T47D (cell line): ENCODE results near the gene PNPLA5.

Source experiments
- DNase-seq, 2 experiments: peaks; one replicate each; pipeline versions ENCODE4 v3.0.0 to v3.0.0-alpha.2; 2011 to 2012; ENCODE audit warnings: low read depth in 1 of 2, low spot score in 1 of 2
- JUND ChIP-seq: IDR thresholded peaks from 2 replicates; pipeline ENCODE4 v1.6.1; 2012; ENCODE audit warnings: low read depth
- in situ Hi-C: cut with HindIII; loops from 2 replicates; pipeline ENCODE4 v1.10.0; 2016; ENCODE audit warnings: low sequenced_read_pairs, low pct_unique_long_range_greater_than_20kb

The PNPLA5 gene

GRCh38 chr22:43844560-43845545 is 47.0 kb downstream of the PNPLA5 start:
- in situ Hi-C loops, result no loop called here
- DNase-seq, result no peak
- no peak for TF ChIP-seq JUND

GRCh38 chr22:43843783-43844530 is 47.9 kb downstream of the PNPLA5 start:
- in situ Hi-C loops, result no loop called here
- DNase-seq, result no peak
- TF ChIP-seq JUND, result no peak

- no peak for TF ChIP-seq JUND
- no peak for DNase-seq
- in situ Hi-C loops, result no loop called here
Measured at GRCh38 chr22:43841742-43842141, 50.1 kb downstream of the PNPLA5 start.

DNA sequence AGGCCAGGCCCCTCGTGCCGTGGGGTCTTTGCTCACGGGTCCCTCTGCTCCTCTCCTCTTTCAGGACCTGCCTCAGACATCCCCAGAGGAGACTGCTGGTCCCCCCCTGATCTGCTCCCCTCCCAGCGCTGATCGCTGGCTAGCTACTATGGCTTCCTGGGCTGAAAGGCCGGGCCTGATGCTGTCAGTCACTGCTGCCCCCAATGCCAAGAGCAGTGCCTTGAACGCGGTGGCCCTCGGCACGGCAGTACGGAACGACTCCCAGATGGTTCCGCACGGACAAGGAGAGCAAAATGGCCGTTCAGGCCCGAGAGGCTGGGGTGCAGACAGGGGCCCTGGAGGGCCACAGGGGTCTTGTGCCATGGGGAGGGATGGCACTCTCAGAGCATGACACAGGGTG is 51.0 kb downstream of the PNPLA5 start:
- no peak for TF ChIP-seq JUND

GRCh38 chr22:43840431-43840830 is 51.4 kb downstream of the PNPLA5 start:
- in situ Hi-C loops, result no loop called here
- DNase-seq, result no peak
- no peak for TF ChIP-seq JUND

More for the DNA sequence above, 51.0 kb downstream of the PNPLA5 start:
- no peak for DNase-seq
- in situ Hi-C loops, result no loop called here

DNA sequence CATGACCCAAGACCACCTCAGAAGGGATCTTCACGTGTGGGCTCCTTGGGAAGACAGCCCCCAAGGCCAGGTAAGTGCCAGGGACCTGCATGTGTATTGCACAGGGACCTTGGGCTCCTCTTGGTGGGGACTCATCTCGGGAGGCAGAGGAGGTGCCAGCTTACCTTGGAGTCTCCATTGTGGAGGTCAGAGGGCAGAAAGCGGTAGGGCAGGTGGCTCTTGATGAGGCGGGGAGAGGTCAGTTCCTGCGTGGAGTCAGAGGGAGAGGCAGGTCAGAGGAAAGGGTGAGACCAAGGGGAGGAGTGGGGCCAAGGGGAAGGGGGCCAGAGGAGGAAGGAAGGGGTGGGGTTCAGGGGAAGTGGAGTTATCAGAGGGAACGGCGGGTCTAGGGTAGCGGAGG is 52.0 kb downstream of the PNPLA5 start:
- no peak for TF ChIP-seq JUND
- no peak for DNase-seq
- in situ Hi-C loops, result no loop called here

DNA sequence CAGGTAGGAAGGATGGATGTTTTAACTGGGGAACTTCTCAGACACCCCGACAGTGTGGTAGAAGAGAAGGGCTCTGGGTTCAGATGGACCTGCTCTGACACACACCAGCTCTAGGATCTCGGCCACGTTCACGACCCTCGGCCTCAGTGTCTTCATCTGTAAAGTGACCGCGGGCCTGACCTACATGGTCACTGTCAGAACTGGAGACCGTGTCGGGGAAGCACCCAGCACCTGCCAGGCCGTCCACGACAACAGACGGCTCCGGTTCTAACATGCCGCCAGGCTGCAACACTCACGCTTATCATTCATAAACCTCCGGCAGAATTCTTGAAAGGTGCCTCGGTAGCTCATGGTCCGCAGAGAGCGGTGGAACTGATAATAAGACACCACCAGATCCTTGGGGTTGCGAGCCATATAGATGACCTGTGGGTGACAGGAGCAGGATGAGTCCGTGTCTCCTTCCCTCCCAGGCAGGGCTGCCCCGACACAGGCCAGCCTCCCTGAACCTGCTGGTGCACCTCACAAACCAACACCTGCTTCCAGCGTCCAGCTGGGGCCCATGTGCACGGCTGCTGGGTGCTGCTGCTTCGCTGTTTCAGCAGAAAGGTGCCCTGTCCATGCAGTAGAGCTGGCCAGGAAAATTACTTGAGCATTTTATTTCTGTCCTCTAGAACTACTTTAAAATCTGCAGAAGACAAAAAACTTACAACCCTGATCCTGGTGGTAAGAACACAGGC is 53.1 kb downstream of the PNPLA5 start:
- no peak for TF ChIP-seq JUND
- no peak for DNase-seq
- in situ Hi-C loops, result no loop called here

- no peak for TF ChIP-seq JUND
- DNase-seq, result no peak
Measured at GRCh38 chr22:43838161-43838560, 53.7 kb downstream of the PNPLA5 start.

GRCh38 chr22:43837666-43838065 is 54.1 kb downstream of the PNPLA5 start:
- TF ChIP-seq JUND, result no peak
- DNase-seq, result no peak
- in situ Hi-C loops, result no loop called here

More at GRCh38 chr22:43838161-43838560, 53.7 kb downstream of the PNPLA5 start:
- in situ Hi-C loops, result no loop called here

GRCh38 chr22:43835736-43836135 is 56.1 kb downstream of the PNPLA5 start:
- TF ChIP-seq JUND, result no peak
- in situ Hi-C loops, result no loop called here
- no peak for DNase-seq

- TF ChIP-seq JUND, result no peak
- in situ Hi-C loops, result no loop called here
- no peak for DNase-seq
Measured at GRCh38 chr22:43835166-43835565, 56.6 kb downstream of the PNPLA5 start.
